Measurements from ENCODE around the gene FDCSP. TPM values are rescaled to one million over a fixed set of nuclear protein-coding genes. Genes with fewer than 3 reads are reported as not detected.

The FDCSP gene
- total and polyA plus RNA-seq, 2 donors (not counting 1 experiment from before 2014, with no cell fraction given) = not detected

GRCh38 chr4:70190579-70190978, 35.3 kb upstream of the FDCSP start:
- H3K36me3 ChIP-seq (ENCODE audit: control insufficient read depth, insufficient read depth, low read length) = no peaks in the 10 kb centered on the region
- H3K4me2 ChIP-seq (ENCODE audit: extremely low read depth, insufficient read depth, low read length) = no peak overlapping the region
- no peak for TF ChIP-seq EZH2 (IDR thresholded peaks at IDR 0.05; ENCODE audit: low read length, missing control alignments)
- TF ChIP-seq CTCF (conservative IDR thresholded peaks at IDR 0.05 in 1 of 2, IDR thresholded peaks at IDR 0.05 in 1 of 2; ENCODE audit: low read depth in 1 of 2, low read length in 2 of 2) = no peak
- no peak overlapping the region for H3K27ac ChIP-seq (ENCODE audit: insufficient read depth, low read length)
- no peak overlapping the region for H3K4me3 ChIP-seq (replicated peaks in 1 of 4; ENCODE audit: control extremely low read depth in 1 of 4, insufficient read depth in 1 of 4, low read depth in 3 of 4, low read length in 4 of 4)
- H3K4me1 ChIP-seq (ENCODE audit: control insufficient read depth, extremely low read depth, insufficient read depth, low read length) = no peaks in the 10 kb centered on the region
- H3K9ac ChIP-seq (ENCODE audit: insufficient read depth, low read length) = no peak overlapping the region
- no peaks in the 10 kb centered on the region for H3K9me3 ChIP-seq (ENCODE audit: control insufficient read depth, insufficient read depth, low read depth, low read length)
- no peaks in the 10 kb centered on the region for H3K27me3 ChIP-seq (ENCODE audit: control insufficient read depth, insufficient read depth, low read length)
- H2AFZ ChIP-seq (ENCODE audit: low read length) = no peak overlapping the region
- no peaks in the 10 kb centered on the region for H4K20me1 ChIP-seq (ENCODE audit: control insufficient read depth, extremely low read depth, insufficient read depth, low read length)
- no peak for DNase-seq (ENCODE audit: low read depth in 2 of 2)
- no peaks in the 10 kb centered on the region for H3K79me2 ChIP-seq (ENCODE audit: control insufficient read depth, insufficient read depth, low read length)

DNA sequence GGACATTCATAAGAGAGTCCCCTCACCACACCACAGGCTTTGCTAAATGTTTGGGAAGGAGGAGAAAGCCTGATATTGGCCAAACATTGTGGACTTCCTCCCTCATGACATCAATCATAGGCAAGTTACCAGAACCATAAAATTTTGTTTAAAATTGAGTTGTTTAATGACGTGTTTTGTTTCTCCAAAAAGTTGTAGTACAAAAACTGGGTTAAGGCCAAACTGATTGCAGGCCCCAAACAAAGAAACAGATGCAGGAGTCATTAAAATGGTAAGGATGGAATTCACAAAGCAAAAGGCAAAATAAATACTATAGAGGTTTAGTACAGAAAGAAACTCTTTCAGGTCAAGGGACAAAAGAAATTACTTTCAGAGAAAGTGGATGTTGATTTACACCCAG, 34.3 kb upstream of the FDCSP start:
- Histone ChIP-seq H2AFZ (ENCODE audit: low read length) (no peak overlapping the region), H3K4me3 (replicated peaks in 1 of 4; ENCODE audit: control extremely low read depth in 1 of 4, insufficient read depth in 1 of 4, low read depth in 3 of 4, low read length in 4 of 4) (no peak overlapping the region), H3K9me3 (ENCODE audit: control insufficient read depth, insufficient read depth, low read depth, low read length) (no peaks in the 10 kb centered on the region), H3K27ac (ENCODE audit: insufficient read depth, low read length) (no peak overlapping the region), H3K27me3 (ENCODE audit: control insufficient read depth, insufficient read depth, low read length) (no peaks in the 10 kb centered on the region), H3K36me3 (ENCODE audit: control insufficient read depth, insufficient read depth, low read length) (no peaks in the 10 kb centered on the region), H3K4me2 (ENCODE audit: extremely low read depth, insufficient read depth, low read length) (no peak overlapping the region), H3K79me2 (ENCODE audit: control insufficient read depth, insufficient read depth, low read length) (no peaks in the 10 kb centered on the region), H3K4me1 (ENCODE audit: control insufficient read depth, extremely low read depth, insufficient read depth, low read length) (no peaks in the 10 kb centered on the region), H4K20me1 (ENCODE audit: control insufficient read depth, extremely low read depth, insufficient read depth, low read length) (no peaks in the 10 kb centered on the region), H3K9ac (ENCODE audit: insufficient read depth, low read length) (no peak overlapping the region)
- peak in 1 of 2 donors; percentile 66 for DNase-seq (ENCODE audit: low read depth in 2 of 2)
- TF ChIP-seq EZH2 (IDR thresholded peaks at IDR 0.05; ENCODE audit: low read length, missing control alignments) (no peak), CTCF (conservative IDR thresholded peaks at IDR 0.05 in 1 of 2, IDR thresholded peaks at IDR 0.05 in 1 of 2; ENCODE audit: low read depth in 1 of 2, low read length in 2 of 2) (no peak)

DNA sequence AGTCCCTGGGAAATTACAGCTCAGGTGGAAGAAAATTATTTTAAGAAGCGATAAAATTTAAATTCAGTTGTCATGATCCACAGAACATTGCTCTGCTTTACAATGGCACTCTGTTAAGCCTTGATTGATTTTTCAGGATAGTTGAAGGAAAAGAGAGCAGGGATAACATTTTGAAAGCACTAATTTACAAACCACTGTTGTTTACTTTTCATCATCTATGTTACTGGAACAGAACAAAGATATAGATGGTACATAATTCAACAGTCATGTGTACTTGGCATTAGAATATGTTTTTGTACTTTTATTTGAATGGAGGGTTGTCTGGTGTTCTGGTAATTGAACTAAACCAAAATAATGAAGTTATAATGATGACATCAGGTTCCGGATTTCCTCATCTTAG, 33.0 kb upstream of the FDCSP start:
- peak in 1 of 2 donors; percentile 28 for DNase-seq (ENCODE audit: low read depth in 2 of 2)
- no peaks in the 10 kb centered on the region for H4K20me1 ChIP-seq (ENCODE audit: control insufficient read depth, extremely low read depth, insufficient read depth, low read length)
- TF ChIP-seq EZH2 (IDR thresholded peaks at IDR 0.05; ENCODE audit: low read length, missing control alignments) (no peak), CTCF (conservative IDR thresholded peaks at IDR 0.05 in 1 of 2, IDR thresholded peaks at IDR 0.05 in 1 of 2; ENCODE audit: low read depth in 1 of 2, low read length in 2 of 2) (no peak)
- H3K27ac ChIP-seq (ENCODE audit: insufficient read depth, low read length) = no peak overlapping the region
- no peak overlapping the region for H3K4me2 ChIP-seq (ENCODE audit: extremely low read depth, insufficient read depth, low read length)
- no peak overlapping the region for H3K4me3 ChIP-seq (replicated peaks in 1 of 4; ENCODE audit: control extremely low read depth in 1 of 4, insufficient read depth in 1 of 4, low read depth in 3 of 4, low read length in 4 of 4)
- no peak overlapping the region for H3K9ac ChIP-seq (ENCODE audit: insufficient read depth, low read length)
- H3K36me3 ChIP-seq (ENCODE audit: control insufficient read depth, insufficient read depth, low read length) = no peaks in the 10 kb centered on the region
- H3K27me3 ChIP-seq (ENCODE audit: control insufficient read depth, insufficient read depth, low read length) = no peaks in the 10 kb centered on the region
- H3K4me1 ChIP-seq (ENCODE audit: control insufficient read depth, extremely low read depth, insufficient read depth, low read length) = no peaks in the 10 kb centered on the region
- H2AFZ ChIP-seq (ENCODE audit: low read length) = no peak overlapping the region
- no peaks in the 10 kb centered on the region for H3K79me2 ChIP-seq (ENCODE audit: control insufficient read depth, insufficient read depth, low read length)
- no peaks in the 10 kb centered on the region for H3K9me3 ChIP-seq (ENCODE audit: control insufficient read depth, insufficient read depth, low read depth, low read length)
